HG03135 (cell line): ENCODE data around the gene MEGF6.

Source experiments
- ATAC-seq: cut with Tn5 transposase; IDR thresholded peaks from one replicate; pipeline ENCODE4 v1.9.1; 2021; ENCODE audit warnings: mild to moderate bottlenecking, moderate library complexity; ENCODE audit not compliant: unreplicated experiment

Gene MEGF6, protein sequence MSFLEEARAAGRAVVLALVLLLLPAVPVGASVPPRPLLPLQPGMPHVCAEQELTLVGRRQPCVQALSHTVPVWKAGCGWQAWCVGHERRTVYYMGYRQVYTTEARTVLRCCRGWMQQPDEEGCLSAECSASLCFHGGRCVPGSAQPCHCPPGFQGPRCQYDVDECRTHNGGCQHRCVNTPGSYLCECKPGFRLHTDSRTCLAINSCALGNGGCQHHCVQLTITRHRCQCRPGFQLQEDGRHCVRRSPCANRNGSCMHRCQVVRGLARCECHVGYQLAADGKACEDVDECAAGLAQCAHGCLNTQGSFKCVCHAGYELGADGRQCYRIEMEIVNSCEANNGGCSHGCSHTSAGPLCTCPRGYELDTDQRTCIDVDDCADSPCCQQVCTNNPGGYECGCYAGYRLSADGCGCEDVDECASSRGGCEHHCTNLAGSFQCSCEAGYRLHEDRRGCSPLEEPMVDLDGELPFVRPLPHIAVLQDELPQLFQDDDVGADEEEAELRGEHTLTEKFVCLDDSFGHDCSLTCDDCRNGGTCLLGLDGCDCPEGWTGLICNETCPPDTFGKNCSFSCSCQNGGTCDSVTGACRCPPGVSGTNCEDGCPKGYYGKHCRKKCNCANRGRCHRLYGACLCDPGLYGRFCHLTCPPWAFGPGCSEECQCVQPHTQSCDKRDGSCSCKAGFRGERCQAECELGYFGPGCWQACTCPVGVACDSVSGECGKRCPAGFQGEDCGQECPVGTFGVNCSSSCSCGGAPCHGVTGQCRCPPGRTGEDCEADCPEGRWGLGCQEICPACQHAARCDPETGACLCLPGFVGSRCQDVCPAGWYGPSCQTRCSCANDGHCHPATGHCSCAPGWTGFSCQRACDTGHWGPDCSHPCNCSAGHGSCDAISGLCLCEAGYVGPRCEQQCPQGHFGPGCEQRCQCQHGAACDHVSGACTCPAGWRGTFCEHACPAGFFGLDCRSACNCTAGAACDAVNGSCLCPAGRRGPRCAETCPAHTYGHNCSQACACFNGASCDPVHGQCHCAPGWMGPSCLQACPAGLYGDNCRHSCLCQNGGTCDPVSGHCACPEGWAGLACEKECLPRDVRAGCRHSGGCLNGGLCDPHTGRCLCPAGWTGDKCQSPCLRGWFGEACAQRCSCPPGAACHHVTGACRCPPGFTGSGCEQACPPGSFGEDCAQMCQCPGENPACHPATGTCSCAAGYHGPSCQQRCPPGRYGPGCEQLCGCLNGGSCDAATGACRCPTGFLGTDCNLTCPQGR (N-terminal part only)

DNA sequence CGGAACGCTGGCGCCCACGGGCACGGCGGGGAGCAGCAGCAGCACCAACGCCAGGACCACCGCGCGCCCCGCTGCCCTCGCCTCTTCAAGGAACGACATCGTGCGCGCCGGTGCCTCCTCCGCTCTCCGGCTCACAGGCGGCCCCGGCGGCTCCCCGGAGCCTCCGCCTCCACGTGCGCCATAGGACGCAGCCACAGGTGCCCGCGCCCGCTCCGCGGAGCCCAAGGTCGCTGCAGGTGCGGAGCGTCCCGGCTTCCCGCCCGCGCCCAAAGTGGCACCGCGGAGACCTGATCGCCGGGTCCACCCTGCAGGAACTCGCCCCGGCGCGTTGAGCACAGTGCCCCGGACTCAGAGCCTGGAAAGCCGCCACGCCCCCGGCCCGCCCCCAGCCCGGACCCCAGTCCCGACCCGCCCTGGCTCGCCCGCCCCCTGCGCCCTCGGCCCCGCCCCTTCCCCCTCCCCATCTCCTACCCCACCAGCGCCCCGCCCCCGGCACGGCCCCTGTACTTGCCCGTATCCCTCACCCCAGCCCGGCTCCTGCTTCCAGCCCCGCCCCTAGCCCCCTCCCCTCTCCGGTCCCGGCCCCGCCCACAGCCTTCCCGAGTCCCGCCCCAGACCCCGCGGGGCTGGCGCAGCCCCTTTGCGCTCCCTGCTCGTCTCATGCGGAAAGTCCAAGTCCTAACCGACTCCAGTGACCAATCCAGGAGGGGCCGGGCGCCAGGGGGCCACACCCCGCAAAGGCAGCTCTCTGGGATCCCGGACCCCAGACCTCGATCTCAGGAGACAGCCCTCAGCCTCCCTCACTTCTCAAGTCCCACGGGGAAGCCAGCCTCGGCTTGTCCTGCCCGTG, at the start of gene MEGF6:
MEGF6 (minus strand) TSS at position 339 of the 850 bp plus-strand sequence; CDS start at position 99, 240 bp downstream.
- ATAC-seq, result no peak

DNA sequence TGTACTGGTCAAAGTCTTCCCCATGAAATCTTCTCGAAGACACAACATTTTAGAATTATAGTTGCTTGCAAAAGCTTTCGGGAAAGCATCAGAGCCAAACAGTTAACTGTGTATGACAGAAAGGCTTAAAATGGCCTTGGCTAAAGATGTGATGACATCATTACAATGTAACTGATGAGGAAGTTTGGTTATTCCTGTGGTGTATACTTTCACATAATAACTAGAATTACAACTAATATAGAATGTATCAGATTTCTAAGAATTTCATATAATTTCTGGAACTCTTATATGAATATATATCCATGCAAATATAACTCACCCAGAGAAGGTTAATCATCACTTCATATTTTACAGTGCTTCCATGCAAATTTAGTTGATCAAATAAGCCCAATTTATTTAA, 49.4 kb upstream of the MEGF6 start:
- ATAC-seq, result no peak

DNA sequence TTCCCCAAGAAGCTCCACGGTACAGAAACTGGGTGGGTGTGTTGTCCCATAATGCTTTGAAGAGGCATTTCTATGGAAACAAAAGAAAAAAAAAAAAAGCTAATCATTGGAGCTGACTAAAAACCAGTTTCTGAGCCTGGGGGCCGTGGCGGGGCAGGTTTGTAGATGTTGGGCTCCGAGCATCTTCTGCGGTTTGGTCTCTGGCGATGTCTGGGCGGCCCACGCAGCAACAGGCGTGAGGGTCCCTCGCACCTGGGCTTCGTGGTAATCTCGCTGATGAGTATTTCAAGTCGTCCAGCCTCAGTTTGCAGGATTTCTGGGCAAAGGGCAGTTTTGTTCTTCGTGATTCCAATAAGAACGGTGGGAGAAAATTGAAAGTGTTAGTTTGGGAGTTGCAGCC, 47.8 kb upstream of the MEGF6 start:
- ATAC-seq, result no peak

DNA sequence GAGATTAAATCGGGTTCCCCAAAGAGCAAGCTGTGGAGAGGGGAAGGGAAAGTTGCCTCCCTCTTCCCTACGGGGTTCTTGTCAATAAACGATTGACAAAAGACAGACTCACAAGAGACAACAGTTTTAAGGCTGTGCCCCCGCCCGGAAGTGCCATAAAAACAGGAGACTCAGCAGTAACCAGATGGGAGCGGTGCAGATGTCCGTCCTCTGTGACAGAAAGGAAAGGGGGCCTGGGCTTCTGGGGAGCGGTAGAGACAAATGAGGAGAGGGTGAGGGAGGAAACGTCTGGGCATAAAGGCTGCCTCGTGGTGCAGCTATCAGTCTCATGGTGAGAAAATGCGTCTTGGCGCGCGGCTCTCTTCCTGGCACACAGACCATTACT, 46.9 kb upstream of the MEGF6 start:
- ATAC-seq, result no peak

DNA sequence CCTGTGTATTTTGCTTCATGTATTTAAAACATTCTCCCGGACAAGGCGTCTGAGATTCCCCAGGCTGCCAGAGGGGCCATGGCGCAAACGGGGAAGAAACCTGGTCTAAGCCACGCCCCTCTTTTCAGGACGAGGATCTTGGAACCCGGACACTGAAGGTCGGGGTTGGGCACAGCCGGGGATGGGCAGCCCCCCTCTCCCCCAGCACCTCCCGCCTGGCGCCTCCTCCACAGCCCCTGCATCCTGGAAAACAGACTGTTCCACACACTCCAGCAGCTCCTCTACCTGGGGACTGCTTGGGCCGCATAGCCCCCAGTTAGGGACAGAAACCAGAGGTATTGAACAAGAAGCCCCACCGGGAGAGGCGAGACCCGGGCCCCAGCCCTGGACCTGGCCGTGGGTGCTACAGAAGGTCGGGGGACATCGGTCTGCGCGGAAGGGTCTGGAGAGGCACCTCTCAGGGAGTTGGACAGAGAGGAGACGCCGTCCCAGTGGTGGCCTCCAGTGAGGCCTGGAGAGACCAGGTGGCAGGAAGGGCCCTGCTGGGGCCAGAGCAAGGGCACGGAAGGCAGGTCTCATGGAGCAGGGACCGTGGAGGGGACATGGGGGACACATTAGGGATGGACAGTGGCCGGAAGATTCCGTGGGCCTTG, 46.4 kb upstream of the MEGF6 start:
- no peak for ATAC-seq

DNA sequence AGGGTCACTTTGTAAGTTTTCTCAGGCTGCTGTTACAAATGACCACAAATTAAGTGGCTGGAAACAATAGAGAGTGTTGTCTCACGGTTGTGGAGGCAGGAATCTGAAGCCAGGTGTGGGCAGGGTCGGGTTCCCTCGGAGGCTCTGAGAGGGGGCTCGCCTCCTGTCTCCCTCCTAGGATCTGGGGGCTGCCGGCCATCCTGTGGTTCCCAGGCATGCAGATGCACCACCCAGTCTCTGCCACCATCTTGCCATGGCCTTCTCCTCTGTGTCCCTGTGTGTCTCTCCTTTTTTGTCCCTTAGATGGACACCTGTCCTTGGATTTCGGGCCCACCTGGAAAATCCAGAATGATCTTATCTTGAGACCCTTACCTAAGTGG, 45.8 kb upstream of the MEGF6 start:
- no peak for ATAC-seq

DNA sequence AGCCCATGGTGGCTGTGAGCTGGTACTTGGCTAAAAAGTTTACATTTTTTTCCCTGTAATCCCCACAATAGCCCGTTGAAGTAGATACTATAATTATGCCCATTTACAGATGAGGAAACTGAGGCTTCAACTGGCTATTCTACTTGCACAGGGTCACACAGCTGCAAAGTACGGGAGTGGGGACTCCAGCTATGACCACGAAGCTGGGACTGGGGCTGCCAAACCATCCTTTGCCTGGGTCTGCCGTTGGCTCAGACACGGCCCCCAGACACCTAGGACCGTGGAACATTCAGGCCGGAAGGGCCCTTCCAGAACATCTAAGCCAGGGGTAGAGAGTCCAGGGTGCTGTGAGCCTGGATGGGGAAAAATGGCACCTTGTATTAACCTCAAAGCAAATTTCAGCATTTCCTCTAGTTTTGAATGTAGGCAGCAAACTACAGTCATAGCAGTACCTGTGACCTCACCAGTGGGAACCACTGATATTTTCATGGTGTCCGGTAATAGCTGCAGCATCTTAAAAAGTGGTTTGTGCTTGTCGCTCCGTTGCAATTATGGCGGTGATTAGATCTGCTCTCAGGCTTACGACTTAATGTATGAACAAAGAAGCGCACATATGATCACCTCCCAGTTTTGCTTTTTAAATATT, 45.3 kb upstream of the MEGF6 start:
- peak; percentile 49 for ATAC-seq

DNA sequence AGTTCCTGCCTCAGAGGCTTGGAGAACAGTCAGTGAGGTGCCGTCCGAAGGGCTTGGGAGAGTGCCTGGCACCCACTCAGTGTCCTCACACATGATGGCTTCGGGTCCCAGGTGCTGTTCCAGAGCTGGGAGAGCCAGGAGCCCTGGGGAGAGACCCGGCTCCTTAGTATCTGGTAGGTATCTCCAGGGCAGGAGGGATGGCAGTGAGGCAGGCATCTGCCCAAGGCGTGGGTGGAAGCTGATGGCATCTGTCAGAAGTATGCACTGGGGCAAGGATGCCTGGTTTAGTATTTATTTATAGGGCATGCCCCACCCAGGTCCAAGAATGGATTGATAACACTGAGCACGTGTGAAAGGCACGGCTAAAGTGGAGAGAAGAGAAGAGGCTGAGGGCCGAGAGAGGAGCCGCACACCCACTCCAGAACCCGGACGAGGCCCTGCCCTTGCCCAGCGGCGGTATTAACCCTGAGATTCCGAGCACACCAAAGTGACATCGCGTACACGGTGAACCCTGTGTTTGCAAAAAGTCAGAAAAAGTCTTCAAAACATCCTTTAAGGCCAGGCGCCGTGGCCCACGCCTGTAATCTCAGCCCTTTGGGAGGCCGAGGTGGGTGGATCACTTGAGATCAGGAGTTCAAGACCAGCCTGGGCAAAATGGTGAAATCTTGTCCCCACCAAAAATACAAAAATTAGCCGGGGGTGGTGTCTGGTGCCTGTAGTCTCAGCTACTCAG, 43.4 kb upstream of the MEGF6 start:
- ATAC-seq, result no peak

DNA sequence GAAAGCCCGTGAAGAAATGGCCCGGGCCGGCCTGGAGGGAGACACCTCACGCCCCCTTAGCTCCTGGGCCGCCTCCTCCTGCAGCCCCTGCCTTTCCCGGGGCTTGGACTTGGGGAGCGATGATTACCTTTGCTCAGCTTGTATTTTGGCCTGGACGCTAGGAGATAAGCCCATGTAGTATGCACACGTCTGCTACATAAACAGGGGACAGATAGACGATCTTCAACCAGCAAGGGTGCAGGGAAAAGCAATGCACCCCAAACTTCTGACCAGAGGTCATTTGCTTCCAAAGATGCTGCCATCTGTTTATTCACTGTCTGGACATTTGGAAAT, 41.9 kb upstream of the MEGF6 start:
- no peak for ATAC-seq

DNA sequence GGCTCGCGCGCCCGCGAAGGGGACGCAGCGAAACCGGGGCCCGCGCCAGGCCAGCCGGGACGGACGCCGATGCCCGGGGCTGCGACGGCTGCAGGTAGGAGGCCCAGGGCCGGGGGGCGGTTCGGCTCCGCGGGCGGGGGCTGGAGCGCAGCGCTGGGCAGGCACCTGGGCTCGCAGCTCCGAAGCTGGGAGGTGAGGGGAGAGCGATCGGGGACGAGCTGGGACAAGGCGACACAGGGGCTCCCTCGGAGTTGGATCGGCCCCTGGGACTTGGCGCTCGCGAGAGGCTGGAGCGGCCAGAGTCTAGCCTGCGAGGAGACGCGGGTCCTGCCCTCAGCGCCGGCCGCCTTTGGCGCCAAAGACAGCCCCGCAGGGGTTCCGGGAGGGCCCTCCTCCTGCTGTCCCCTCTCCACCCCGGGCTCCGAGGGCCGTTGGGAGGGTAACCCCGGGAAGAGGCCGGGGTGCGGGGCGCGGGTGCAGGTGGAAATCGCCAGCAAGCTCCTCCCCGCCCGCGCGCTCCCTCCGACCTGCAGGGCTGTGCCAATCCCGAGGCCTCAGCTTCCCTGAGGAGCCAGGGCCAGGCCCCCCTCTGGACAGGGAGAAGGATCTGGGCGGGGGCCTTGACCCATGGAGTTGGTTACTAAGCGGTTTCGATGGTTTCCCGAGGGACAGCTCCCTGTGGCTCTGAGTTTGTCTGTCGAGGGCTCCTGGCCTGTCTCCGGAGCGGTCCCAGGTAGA, 41.4 kb upstream of the MEGF6 start:
- ATAC-seq, result no peak

DNA sequence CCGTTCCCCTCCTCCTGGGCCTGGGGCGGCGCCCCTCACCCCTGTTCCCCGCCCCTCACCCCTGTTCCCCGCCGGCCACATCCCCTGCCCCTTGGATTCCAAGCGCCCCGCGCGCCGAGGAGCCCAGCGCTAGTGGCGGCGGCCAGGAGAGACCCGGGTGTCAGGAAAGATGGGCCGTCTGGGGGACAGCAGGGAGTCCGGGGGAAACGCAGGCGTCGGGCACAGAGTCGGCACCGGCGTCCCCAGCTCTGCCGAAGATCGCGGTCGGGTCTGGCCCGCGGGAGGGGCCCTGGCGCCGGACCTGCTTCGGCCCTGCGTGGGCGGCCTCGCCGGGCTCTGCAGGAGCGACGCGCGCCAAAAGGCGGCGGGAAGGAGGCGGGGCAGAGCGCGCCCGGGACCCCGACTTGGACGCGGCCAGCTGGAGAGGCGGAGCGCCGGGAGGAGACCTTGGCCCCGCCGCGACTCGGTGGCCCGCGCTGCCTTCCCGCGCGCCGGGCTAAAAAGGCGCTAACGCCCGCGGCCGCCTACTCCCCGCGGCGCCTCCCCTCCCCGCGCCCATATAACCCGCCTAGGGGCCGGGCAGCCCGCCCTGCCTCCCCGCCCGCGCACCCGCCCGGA, 40.7 kb upstream of the MEGF6 start, which contains the start of gene TP73:
TP73 (plus strand) TSS at position 587 of the 618 bp plus-strand sequence. CDS start 29,850 bp downstream, outside the sequence.
- ATAC-seq, result no peak

DNA sequence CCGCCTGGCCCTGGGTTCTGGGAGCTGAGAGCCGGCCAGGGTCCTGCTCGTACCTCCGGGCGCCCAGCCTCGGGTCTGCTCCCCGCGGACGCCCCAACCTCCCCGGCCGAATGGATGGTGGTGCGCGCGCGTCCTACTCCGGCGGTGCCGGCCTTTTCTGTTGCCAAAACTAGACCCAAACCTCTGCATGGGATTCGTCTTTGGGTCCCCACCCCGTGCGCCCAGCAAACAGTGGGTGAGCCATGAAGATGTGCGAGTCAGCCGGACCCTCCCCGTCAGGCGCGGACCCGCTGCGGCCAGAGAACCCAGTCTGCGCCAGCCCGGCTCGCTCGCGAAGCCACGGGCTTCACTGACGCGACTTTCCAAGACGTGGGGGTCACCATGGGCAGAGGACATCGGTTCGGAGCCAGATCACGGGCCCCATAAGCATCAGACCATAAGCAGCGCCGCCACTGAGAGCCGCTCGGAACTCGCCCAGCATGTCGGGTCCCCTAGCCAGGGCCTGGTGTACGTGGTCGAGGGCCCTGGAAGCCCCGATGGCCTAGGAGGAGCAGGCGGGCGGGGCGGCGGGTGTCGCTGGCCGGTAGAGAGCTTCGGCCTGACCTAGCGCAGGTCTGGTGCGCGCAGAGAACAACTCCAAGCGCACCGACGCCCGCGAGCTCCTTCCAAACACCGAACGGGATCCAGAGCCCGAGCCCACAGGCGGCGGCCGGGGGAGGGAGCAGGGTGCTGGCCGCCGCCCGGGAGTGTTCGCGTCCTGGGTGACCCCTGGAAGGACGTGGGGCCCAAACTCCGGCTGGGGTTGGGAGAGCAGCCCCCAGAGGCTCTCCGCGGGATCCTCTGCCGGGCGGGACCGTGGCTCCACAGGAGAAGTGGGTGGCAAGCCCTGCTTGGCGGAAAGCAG, 40.0 kb upstream of the MEGF6 start:
- no peak for ATAC-seq

DNA sequence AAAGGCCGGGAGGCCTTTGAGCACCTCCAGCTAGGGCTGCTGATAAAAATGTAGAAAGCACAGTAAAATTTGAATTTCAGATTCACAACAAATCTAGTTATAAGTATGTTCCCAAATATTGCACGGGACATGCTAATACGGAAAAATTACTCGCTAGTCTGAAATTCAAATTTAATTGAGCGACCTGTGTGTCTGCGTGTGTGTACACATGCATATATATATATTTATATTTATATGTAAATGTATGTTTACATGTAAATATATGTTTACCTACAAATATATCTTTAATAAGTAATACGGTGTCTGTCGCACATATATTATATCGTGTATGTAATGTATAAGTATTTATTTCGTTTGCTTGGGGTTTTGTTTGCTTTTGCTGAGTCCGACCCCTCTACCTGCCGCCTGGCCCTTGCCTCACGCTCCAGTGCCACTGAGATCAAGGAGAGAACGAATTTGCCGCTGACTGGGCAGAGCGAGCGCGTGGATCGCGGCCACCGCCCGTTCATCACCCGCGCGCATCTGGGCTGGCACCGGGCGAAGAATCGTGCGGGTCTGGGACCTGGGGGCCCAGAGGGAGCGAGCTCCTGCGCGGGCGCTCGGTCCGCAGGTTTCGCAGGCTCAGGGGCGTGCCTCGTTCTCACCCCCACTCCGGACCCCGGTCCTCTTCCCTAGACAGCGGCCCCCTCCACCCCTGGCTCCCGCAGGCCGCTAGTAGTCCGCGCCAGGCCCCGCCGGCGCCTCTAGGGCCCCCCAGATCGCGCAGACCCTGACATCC, 39.1 kb upstream of the MEGF6 start:
- no peak for ATAC-seq

DNA sequence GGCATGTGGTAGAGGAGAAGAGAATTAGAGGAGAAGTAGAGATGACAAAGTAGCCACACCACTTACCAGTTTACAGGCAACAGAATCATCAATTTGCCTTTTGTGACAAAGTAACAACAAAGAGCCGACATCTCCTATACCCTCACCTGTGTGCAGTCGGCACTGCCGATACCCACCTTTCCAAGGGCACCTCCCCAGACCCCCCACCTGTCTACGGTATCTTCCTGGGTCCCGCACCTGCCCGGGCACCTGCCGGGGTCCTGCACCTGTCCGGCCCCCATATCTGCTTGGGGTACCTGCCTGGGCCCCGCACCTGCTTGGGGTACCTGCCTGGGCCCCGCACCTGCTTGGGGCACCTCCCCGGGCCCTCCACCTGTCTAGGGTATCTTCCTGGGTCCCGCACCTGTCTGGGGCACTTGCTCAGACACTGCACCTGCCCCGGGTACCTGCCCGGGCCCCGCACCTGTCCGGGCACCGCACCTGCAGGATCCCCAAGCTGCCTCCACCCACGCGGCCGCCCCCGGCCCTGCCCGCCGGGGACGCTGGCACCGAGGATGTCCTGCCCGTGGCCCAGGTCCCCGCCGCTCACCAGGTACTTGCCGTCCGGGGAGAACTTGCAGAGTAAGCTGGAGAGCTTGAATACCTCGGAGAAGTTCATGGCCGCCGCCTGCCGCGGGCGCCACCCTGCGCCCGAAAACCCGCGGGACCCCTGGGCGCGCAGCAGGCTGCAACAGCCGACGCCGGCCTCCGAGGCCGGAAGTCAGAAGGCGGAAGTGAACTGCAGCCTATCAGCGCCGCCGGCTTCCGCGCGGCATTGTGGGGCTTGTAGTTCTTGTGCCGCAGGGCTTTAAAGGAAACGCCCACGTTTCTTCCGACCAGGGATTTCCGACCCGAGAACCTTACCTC, 38.3 kb upstream of the MEGF6 start, which contains the start of gene WRAP73:
WRAP73 (minus strand) TSS at position 762 of the 906 bp plus-strand sequence; CDS start at position 658, 104 bp downstream.
- peak; percentile 71 for ATAC-seq

DNA sequence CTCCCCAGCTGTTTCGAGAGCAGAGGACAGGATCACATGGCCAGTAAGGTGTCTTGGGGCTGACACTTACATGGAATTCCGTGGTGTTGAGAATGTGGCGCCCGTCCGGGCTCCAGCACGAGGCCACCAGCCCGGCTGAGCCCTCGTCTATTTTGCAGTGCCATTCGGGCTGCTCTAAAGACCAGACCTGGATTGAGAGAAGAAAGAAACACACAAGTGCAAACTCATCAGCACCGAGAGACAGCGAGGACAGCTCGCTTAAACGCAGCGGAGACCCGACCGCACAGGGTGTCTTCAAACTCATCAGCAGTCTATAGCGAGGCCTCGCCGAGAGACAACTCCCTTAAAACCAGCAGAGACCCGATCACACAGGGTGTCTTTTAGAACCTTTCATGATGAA, 35.3 kb upstream of the MEGF6 start:
- ATAC-seq, result no peak
